DMS114 treated with DMSO at 0.1 percent for 48 hours (cell line): ENCODE results near the gene NEK6.

Experiments used
- DNase-seq: peaks from one replicate; lab custom pipeline; 2025; ENCODE audit not compliant: unreplicated experiment; lab: John Stamatoyannopoulos, UW

NEK6 gene

GRCh38 chr9:124337562-124337961 is 79.8 kb downstream of the NEK6 start:
- no peak for DNase-seq

- no peak for DNase-seq
Measured at GRCh38 chr9:124339603-124340146, 81.9 kb downstream of the NEK6 start.

DNA sequence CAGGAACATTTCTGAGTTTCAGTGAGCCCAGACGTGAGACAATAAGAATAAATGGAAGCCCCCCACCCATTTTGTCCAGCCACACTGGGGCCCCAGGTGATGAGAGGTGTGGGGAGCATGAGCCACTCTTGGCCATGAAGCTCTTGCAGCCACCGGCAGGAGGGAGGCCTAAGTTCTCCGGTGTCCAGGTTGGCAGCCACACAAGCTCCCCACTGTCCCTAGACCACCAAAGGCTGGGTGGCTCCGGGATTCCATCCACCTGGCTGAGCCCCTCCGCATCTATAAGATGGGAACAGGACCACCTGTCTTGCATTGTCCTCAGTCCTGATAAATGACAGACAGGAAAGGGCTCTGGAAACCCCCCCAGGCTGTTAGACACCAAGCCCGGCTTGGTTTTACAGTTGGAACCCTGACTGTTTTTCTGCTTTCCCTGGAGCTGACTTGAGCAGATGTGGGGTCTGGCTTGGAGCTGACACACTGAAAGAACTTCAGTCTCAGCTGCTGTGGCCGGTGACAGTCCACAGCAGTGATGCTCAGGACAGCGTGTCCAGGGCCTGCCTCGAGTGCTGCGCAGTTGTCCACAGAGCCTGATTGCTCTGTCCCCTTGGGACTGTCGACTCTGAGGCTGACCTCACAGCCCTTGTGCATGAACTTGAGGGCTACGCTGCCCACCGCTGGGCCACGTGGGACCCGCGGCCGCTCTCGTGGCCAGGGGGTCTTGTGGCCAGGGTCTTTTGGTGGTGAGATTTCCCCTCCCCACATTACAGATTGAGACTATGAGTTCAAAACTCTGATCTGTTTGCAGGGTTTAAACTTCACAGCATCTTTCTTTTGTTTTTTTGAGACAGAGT is 82.7 kb downstream of the NEK6 start:
- no peak for DNase-seq

GRCh38 chr9:124341455-124342170 is 83.9 kb downstream of the NEK6 start:
- DNase-seq = no peak

DNA sequence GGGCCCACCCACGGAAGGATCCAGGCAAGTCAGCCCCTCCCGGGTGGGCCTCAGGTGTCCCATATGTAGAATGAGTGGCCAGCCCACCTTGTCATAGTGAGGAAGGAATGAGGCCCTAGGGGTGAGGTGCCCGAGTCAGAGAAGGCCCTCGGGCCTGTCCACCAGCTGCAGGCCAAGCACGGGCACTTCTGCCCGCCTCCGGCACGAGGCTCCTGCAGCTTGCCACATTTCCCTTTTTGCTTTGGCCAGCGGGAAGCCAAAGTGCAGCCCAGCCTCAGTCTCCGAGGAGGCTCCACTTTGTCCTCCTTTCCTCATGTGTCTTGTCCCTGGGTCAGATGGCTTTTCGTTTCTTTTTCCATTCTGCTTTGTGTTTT is 84.6 kb downstream of the NEK6 start:
- DNase-seq = no peak

DNA sequence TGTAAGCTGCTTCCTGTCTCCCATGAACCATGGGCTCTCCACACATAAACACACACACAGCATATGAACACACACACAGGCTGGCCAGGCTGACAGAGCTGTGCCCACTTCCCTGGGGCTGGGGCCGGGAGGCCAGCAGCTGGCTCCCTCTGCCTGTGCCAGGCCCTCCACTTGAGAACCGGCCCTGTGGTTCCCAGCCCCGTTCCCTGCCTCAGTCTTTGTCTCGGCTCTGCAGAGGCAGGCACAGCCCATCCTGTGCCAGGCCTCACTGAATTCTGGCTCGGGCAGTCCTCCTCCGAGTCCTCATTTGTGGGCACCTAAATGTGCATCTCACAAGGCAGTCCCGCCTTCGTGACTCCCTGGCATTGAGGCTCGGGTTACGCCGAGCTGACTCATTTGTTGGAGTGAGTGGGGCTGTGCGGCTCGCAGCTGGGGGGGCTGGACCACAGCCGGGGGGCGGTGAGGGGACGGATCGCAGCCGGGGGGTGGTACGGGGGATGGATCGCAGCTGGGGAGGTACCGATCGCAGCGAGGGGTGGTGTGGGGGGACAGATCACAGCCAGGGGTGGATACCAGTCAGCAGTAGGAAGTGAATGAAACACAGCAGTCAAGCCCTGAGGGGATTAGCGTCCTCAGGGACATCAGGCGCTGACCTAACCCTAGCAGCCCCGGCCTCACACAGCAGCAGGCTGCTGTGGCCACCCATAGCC is 85.2 kb downstream of the NEK6 start:
- no peak for DNase-seq

GRCh38 chr9:124343533-124344290 is 86.0 kb downstream of the NEK6 start:
- DNase-seq = no peak

- no peak for DNase-seq
Measured at GRCh38 chr9:124344291-124345050, 86.7 kb downstream of the NEK6 start.

DNA sequence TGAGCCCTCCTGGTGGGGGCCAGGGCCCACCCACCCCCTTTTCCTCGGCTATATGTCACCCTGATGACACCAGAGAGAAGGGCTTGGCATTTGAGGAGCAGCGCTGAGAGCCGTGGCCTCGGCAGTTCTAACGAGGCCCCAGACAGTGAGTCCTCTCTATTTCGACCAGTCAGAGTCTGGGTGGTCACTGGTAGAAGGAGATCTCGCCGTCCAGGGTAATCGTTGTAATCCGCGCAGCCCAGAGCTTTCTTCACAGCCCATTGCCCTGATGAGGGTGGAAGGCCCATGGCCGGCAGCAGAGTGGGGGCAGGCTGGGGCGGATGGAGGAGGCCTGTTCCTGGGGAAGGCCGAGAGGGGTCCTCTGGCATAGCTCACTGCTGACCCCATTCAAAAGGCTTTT is 87.3 kb downstream of the NEK6 start:
- DNase-seq = no peak

DNA sequence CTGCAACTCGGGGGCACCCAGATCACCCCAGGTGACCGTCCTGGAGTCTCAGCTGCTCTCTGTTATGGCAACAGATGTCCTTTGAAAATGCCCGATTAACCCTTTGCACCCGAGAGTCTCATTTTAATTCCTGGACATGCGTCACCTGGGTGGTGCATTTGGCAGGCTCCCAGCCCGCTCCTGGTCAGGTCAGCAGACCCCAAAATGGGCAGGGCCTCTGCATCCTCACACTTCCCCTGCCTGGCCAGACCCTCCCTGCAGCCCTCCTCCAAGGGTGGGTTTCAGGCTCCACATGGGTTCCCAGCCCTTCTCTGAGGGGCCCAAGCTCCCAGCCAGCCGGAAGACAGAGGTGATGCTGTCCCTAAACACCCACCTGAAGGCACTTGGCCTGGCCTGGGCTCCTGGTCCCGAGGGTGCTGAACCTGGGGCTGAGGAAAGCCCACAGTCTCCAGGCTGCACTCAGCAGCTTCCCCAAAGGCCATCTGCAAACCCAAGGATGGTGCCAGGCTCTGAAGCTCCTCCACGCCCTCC is 88.1 kb downstream of the NEK6 start:
- no peak for DNase-seq

DNA sequence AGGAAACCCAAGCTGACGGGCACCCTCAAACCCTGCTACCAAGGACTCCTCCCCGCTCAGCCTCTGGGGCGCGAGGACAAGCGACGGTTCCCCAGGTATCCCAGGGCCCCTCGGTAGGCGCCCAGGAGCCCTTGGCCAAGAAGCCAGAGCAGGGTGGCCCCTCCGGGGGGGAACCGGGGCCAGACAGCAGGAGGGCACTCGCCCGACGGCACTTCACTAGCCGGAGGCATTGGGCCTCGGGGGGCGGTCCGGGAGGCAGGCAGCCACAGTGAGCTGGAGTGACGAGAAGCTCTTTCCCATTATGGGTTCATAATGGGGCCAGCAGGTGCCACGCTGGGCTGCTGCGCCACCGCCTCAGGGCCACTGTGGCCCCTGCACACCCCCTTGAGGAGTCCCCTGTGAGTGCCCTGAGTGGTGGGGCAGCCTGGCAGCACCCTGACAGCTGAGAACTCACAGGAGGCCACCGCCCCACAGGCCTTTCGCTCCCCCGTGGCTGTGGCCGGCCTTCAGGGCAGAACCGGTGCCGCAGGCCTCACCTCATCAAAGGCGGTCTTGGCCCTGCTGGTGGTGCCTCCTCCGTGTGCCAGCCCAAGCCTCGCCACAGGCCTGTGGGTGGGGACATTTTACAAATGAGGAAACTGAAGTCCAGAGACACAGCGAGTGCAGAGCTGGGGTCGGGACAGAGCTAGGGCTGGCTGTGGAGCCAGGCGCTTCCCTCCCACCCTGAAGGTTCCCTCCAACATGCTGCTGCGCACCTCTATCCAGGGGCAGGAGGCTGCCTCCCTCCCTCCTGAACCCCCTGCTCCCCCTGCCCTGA is 88.8 kb downstream of the NEK6 start:
- no peak for DNase-seq

- no peak for DNase-seq
Measured at GRCh38 chr9:124347206-124347967, 89.6 kb downstream of the NEK6 start.

GRCh38 chr9:124347968-124348358 is 90.2 kb downstream of the NEK6 start:
- DNase-seq = no peak

DNA sequence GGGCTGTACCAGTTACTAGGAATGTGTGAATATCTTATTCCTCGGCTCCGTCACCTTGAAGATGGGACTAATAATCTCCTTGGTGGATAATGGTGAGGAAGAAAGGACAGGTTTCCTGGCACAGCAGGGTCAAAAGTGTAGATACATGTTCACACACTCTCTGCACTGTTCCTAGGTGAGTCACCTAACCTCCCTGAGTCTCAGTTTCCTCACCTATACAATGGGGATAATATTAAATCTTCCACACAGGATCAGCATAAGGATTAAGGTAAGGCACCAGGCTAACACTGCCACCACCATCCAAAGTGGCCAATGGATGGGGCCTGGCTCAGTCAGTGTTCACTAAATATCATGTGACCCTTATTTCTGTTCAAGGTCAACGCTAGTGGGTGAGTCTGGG is 90.6 kb downstream of the NEK6 start:
- no peak for DNase-seq

DNA sequence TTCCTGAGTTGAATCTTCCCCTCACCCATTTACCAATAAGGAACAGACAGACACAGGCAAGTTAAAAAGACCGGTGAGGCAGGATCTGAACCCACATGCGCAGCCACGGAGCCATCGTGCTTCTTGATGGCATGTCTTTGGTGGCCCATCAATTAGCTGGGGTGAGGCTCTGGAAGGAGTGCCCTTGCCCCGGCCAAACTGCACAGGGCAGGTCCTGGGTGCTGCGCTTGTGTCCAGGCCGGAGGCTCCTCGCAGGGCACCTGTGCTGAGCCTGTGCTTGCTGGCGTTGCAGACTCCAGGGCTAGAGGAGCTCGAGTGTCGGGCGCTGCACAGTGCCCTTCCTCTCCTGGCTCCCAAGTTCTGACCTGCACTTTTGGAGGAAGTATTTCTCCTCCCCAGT is 91.1 kb downstream of the NEK6 start:
- DNase-seq = no peak

DNA sequence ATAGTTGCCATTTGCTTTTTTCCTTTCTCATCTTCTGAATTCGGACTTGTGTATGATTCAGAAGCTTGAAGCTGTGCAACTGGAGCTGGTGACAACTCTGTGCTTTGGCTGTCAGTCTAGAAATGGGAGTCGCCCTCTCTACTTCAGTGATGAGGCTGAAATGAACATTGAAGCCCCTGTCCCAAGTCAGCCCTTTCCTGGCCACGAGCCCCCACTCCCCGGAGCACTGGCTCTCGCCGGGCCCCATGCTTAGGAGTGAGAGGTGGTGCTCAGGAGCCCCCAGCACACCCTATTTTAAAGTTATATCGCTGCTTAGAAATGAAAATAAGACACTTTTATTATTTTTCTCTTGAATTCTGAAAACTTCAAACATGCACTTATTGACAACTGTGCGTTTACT is 91.5 kb downstream of the NEK6 start:
- no peak for DNase-seq

- no peak for DNase-seq
Measured at GRCh38 chr9:124349675-124350493, 92.1 kb downstream of the NEK6 start.
